Esophagus squamous epithelium (tissue), 5 donors: Measurements from ENCODE around the gene SLC13A4. TPM values are rescaled to one million over a fixed set of nuclear protein-coding genes. Genes with fewer than 3 reads are reported as not detected.
A peak's percentile ranks its signal among the peaks of the same experiment; 100 is the strongest.

Experiments used
- DNase-seq: peaks from one replicate; lab custom pipeline; 2025; lab: John Stamatoyannopoulos, UW
- H3K27ac ChIP-seq, 4 donors: fragments of 200-600 bp; sonication (generic); one replicate each; pipeline ENCODE4 v1.5.1; 2016 to 2019; ENCODE audit warnings: mild to moderate bottlenecking in 1 of 4
- H3K27me3 ChIP-seq, 4 donors: fragments of 200-600 bp; sonication (generic); 1 replicate in 3 of 4; 2 replicates in 1 of 4; pipeline versions ENCODE4 v1.5.1 to v1.6.0; 2017 to 2021; ENCODE audit warnings: antibody characterized with exemption in 1 of 4
- H3K36me3 ChIP-seq, 3 donors: fragments of 200-600 bp; sonication (generic); one replicate each; pipeline ENCODE4 v1.5.1; 2016 to 2019
- H3K4me1 ChIP-seq, 3 donors: fragments of 200-600 bp; sonication (generic); one replicate each; pipeline ENCODE4 v1.5.1; 2017 to 2019
- H3K4me3 ChIP-seq, 4 donors: fragments of 200-600 bp; sonication (generic); 1 replicate in 3 of 4; 2 replicates in 1 of 4; pipeline ENCODE4 v1.5.1; 2016 to 2019; ENCODE audit warnings: mild to moderate bottlenecking in 2 of 4, moderate library complexity in 1 of 4
- H3K9me3 ChIP-seq, 3 donors: fragments of 200-600 bp; sonication (generic); one replicate each; pipeline ENCODE4 v1.5.1; 2016 to 2019
- CTCF ChIP-seq, 6 experiments: fragments of 450-650 bp in 4 of 6; fragments of 200-600 bp in 2 of 6; sonication (generic) in 2 of 6; IDR thresholded peaks; one replicate each; pipeline ENCODE4 v1.5.1; 2016 to 2019; ENCODE audit warnings: antibody characterized with exemption in 6 of 6, mild to moderate bottlenecking in 4 of 6, moderate library complexity in 4 of 6
- POLR2A ChIP-seq, 4 donors: fragments of 450-650 bp; IDR thresholded peaks; one replicate each; pipeline ENCODE4 v1.6.1; 2017; ENCODE audit warnings: antibody characterized with exemption in 4 of 4, mild to moderate bottlenecking in 4 of 4, moderate library complexity in 3 of 4
- WGBS, 2 donors: methylation state at CpG; one replicate each; pipeline ENCODE4 v1.1.5; 2018; 5-methylcytosine and 5-hydroxymethylcytosine counted together
- intact Hi-C: fragments of 100-400 bp; cut with DNase I; formaldehyde crosslinking; loops from one replicate; pipeline ENCODE4 v1.15.0; 2022
- total RNA-seq, 4 donors: library from RNA; depleted of rRNA; stranded (reverse); fragments of >200 nt; gene quantifications; one replicate each; pipeline ENCODE4 v1.1.0, GENCODE V29; 2016
- donor health status: DM: yes; HTN: yes; CAD: no.

Gene SLC13A4
- total RNA-seq, 4 donors from 2014 or later = under 0.01 to 1.9 (median 1.5) TPM

- WGBS, 2 donors = 69 to 72% methylated on average over 14 of the region's 15 CpGs
- DNase-seq = no peak
Measured at GRCh38 chr7:135650831-135651573, 77.0 kb downstream of the SLC13A4 start.

GRCh38 chr7:135648235-135648634 is 79.8 kb downstream of the SLC13A4 start:
- no peak overlapping the region for H3K27ac ChIP-seq
- TF ChIP-seq POLR2A (IDR thresholded peaks at IDR 0.05) (no peak), CTCF (IDR thresholded peaks at IDR 0.05) (no peak)
- no peak overlapping the region for H3K4me3 ChIP-seq
- peaks cover 0 to 75% (median 12%) of the 10 kb centered on the region in 3 donors for H3K36me3 ChIP-seq
- 87 to 91% methylated on average over 7 of the region's 7 CpGs for WGBS, 2 donors
- DNase-seq = no peak
- intact Hi-C loops = no loop called here
- H3K27me3 ChIP-seq = no peaks in the 10 kb centered on the region
- no peaks in the 10 kb centered on the region for H3K9me3 ChIP-seq
- H3K4me1 ChIP-seq = no peaks in the 10 kb centered on the region

More at GRCh38 chr7:135650831-135651573, 77.0 kb downstream of the SLC13A4 start:
- no peaks in the 10 kb centered on the region for H3K4me1 ChIP-seq
- intact Hi-C loops = no loop called here
- H3K27ac ChIP-seq = no peak overlapping the region
- no peak overlapping the region for H3K4me3 ChIP-seq
- H3K36me3 ChIP-seq = peaks cover 0 to 48% (median 0%) of the 10 kb centered on the region in 3 donors
- no peaks in the 10 kb centered on the region for H3K9me3 ChIP-seq
- H3K27me3 ChIP-seq = no peaks in the 10 kb centered on the region
- TF ChIP-seq CTCF (IDR thresholded peaks at IDR 0.05) (no peak), POLR2A (IDR thresholded peaks at IDR 0.05) (no peak)

GRCh38 chr7:135647755-135648154 is 80.2 kb downstream of the SLC13A4 start:
- Histone ChIP-seq H3K4me1 (no peaks in the 10 kb centered on the region), H3K36me3 (peaks cover 0 to 80% (median 12%) of the 10 kb centered on the region in 3 donors), H3K27ac (no peak overlapping the region), H3K4me3 (no peak overlapping the region), H3K9me3 (no peaks in the 10 kb centered on the region), H3K27me3 (no peaks in the 10 kb centered on the region)
- intact Hi-C loops = no loop called here
- 71 to 89% methylated on average over 1 of the region's 1 CpG for WGBS, 2 donors
- DNase-seq = no peak
- TF ChIP-seq CTCF (IDR thresholded peaks at IDR 0.05) (no peak), POLR2A (IDR thresholded peaks at IDR 0.05) (no peak)

GRCh38 chr7:135645296-135645904 is 82.6 kb downstream of the SLC13A4 start:
- intact Hi-C loops = no loop called here
- no peak overlapping the region for H3K27ac ChIP-seq
- 37 to 41% methylated on average over 6 of the region's 6 CpGs for WGBS, 2 donors
- TF ChIP-seq CTCF (IDR thresholded peaks at IDR 0.05) (peak; percentile 26 to 77 (median 62)), POLR2A (IDR thresholded peaks at IDR 0.05) (no peak)
- H3K4me3 ChIP-seq = no peak overlapping the region
- no peaks in the 10 kb centered on the region for H3K9me3 ChIP-seq
- peaks cover 0 to 94% (median 12%) of the 10 kb centered on the region in 3 donors for H3K36me3 ChIP-seq
- no peaks in the 10 kb centered on the region for H3K4me1 ChIP-seq
- no peaks in the 10 kb centered on the region for H3K27me3 ChIP-seq
- DNase-seq = no peak

- WGBS, 2 donors = 74 to 78% methylated on average over 3 of the region's 3 CpGs
- intact Hi-C loops = no loop called here
Measured at GRCh38 chr7:135644729-135645128, 83.3 kb downstream of the SLC13A4 start.

More at GRCh38 chr7:135644729-135645128, 83.3 kb downstream of the SLC13A4 start:
- Histone ChIP-seq H3K4me3 (no peak overlapping the region), H3K27ac (no peak overlapping the region), H3K27me3 (no peaks in the 10 kb centered on the region), H3K36me3 (peaks cover 0 to 99% (median 12%) of the 10 kb centered on the region in 3 donors), H3K9me3 (no peaks in the 10 kb centered on the region), H3K4me1 (no peaks in the 10 kb centered on the region)
- TF ChIP-seq POLR2A (IDR thresholded peaks at IDR 0.05) = no peak
- no peak for TF ChIP-seq CTCF (IDR thresholded peaks at IDR 0.05)
- no peak for DNase-seq
